HUES6 (cell line): Measurements from ENCODE around the gene POLE4.
A peak's percentile ranks its signal among the peaks of the same experiment; 100 is the strongest.

Experiments
- H3K27ac ChIP-seq: 2 replicates; pipeline ENCODE4 v1.7.0; 2013; ENCODE audit warnings: low read depth, mild to moderate bottlenecking, low read length, inconsistent platforms
- H3K27me3 ChIP-seq: 2 replicates; pipeline ENCODE4 v1.6.1; 2013; ENCODE audit warnings: low read length; ENCODE audit not compliant: control insufficient read depth, insufficient read depth
- H3K36me3 ChIP-seq: 2 replicates; pipeline ENCODE4 v1.6.1; 2013; ENCODE audit warnings: low read length; ENCODE audit not compliant: control insufficient read depth, insufficient read depth
- H3K4me1 ChIP-seq: 2 replicates; pipeline ENCODE4 v1.6.1; 2013; ENCODE audit warnings: low read length; ENCODE audit not compliant: control insufficient read depth, insufficient read depth
- H3K4me3 ChIP-seq: 2 replicates; pipeline ENCODE4 v1.5.1; 2013; ENCODE audit warnings: low read depth, low read length
- H3K9ac ChIP-seq: one replicate; pipeline ENCODE4 v1.6.1; 2013; ENCODE audit warnings: mild to moderate bottlenecking, low read length
- H3K9me3 ChIP-seq: 2 replicates; pipeline ENCODE4 v1.6.1; 2013; ENCODE audit warnings: low read depth, low read length; ENCODE audit not compliant: control insufficient read depth, insufficient read depth

Gene POLE4

DNA sequence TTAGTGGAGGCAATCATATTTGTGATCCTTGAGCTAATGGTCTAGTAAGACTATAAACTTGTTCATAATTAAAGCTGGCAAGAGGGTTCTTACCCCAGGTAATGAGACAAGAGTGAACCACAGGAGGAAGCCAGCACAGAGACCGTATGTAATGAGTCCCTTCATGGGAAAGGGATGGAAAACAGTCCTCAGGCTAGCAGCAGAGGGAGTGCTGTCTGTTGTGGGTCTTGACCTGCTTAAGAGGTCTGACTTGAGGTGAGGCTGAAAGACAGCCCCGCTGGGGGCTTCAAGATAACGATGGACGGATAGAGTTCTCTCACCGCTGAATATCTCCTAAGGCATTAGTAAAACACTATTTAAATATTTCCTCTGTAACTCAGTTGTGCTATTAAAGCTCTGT is 16.2 kb upstream of the POLE4 start:
- Histone ChIP-seq H3K9me3 (no peaks in the 10 kb centered on the region), H3K9ac (no peak overlapping the region), H3K27ac (no peak overlapping the region), H3K4me3 (no peak overlapping the region), H3K36me3 (no peaks in the 10 kb centered on the region), H3K27me3 (no peaks in the 10 kb centered on the region), H3K4me1 (no peaks in the 10 kb centered on the region)

DNA sequence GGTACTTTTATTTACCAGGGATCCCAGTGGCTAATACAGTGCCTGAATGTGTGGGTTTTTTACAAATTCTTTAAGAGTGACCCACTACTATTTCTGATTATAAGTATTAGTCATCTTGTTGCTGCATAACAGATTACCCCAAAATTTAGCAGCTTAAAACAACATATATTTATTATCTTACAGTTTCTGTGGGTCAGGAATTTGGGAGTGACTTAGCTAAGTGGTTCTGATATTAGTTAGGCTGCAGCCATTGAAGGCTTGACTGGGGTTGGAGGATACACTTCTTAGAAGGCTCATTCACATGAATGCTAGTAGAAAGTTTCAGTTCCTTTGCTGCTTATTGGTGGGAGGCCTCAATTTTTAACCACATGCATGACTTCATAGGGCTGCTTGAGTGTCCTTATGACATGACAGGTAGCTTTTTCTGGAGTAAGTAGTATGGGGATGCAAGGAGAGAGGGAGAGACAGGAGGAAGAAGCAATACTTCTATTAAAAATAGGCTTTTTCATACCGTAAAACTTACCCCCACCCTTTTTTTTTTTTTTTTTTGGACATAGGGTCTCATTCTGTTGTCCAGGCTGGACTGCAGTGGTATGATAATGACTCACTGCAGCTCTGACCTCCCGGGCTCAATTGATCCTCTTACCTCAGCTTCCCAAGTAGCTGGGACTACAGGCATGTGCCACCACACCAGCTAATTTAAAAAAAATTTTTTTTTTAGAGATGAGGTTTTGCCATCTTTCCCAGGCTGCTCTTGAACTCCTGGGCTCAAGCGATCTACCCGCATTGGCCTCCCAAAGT is 13.3 kb upstream of the POLE4 start:
- H3K27ac ChIP-seq: no peak overlapping the region
- H3K36me3 ChIP-seq: no peaks in the 10 kb centered on the region
- H3K4me3 ChIP-seq: no peak overlapping the region
- peaks cover 4% of the 10 kb centered on the region; the same call in 1 of the 2 replicates for H3K4me1 ChIP-seq
- no peaks in the 10 kb centered on the region for H3K27me3 ChIP-seq
- H3K9ac ChIP-seq: no peak overlapping the region
- H3K9me3 ChIP-seq: peaks cover 8% of the 10 kb centered on the region; the same call in 1 of the 2 replicates

DNA sequence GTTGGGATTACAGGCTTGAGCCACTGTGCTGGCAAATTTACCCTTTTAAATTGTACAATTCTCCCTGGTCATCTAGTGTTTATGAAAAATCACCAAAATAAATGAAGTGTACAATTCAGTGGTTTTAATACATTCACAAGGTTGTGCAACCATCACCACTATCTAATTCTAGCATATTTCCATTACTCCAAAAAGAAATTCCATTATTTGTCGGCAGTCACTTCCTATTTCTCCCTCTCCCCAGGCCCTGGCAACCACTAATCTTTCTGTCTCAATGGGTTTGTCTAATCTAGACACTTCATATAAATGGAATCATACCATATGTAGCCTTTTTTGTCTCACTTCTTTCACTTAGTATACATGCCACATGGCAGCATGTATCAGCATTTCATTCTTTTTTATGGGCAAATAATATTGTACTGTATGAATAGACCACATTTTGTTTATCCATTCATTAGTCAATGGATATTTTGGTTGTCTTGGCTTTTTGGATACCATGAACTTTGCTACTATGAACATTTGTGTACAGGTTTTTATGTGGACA is 12.6 kb upstream of the POLE4 start:
- H3K4me1 ChIP-seq: peaks cover 4% of the 10 kb centered on the region; the same call in 1 of the 2 replicates

DNA sequence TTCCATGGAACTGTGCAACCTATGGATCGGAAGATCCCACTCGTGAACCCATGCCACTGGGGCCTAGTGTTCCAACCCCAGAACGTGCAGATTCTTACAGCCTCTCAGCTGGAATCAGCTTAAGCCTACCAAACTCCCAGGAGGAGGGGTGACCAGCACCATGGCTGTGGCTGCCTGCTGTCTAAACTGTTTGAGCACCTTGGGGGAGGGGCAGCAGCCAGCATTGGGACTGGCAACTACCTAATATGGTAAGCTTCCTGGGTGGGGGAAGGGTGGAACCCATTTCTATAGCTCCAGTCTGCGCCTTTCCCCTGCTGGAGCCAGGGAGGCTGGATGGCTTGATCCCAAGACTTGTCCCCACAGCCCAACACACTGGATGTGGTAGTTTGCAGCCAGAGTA is 10.7 kb upstream of the POLE4 start:
- no peaks in the 10 kb centered on the region for H3K27me3 ChIP-seq
- peaks cover 4% of the 10 kb centered on the region; the same call in 1 of the 2 replicates for H3K4me1 ChIP-seq
- no peaks in the 10 kb centered on the region for H3K36me3 ChIP-seq
- no peak overlapping the region for H3K9ac ChIP-seq
- H3K27ac ChIP-seq: no peak overlapping the region
- H3K4me3 ChIP-seq: 0 out of 2 replicates have a peak overlapping the region, but pooled peaks have one; percentile 11
- H3K9me3 ChIP-seq: peaks cover 17% of the 10 kb centered on the region

More for the DNA sequence above, 12.6 kb upstream of the POLE4 start:
- H3K36me3 ChIP-seq: no peaks in the 10 kb centered on the region
- H3K27ac ChIP-seq: no peak overlapping the region
- H3K9me3 ChIP-seq: peaks cover 9% of the 10 kb centered on the region; the same call in 1 of the 2 replicates
- no peak overlapping the region for H3K4me3 ChIP-seq
- H3K9ac ChIP-seq: no peak overlapping the region
- no peaks in the 10 kb centered on the region for H3K27me3 ChIP-seq

DNA sequence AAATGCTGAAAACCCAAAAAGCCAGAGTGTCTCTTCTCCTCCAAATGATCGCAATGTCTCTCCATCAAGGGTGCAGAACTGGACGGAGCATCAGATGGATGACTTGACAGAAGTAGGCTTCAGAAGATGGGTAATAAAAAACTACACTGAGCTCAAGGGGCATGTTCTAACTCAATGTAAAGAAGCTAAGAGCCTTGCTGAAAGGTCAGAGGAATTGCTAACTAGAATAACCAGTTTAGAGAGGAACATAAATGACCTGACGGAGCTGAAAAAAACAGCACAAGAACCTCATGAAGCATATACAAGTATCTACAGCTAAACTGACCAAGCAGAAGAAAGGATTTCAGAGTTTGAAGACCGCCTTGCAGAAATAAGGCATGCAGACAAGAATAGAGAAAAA is 9.7 kb upstream of the POLE4 start:
- no peak overlapping the region for H3K9ac ChIP-seq
- peaks cover 21% of the 10 kb centered on the region for H3K9me3 ChIP-seq
- H3K27ac ChIP-seq: no peak overlapping the region
- no peak overlapping the region for H3K4me3 ChIP-seq
- no peaks in the 10 kb centered on the region for H3K36me3 ChIP-seq
- H3K27me3 ChIP-seq: no peaks in the 10 kb centered on the region
- H3K4me1 ChIP-seq: peaks cover 4% of the 10 kb centered on the region; the same call in 1 of the 2 replicates

DNA sequence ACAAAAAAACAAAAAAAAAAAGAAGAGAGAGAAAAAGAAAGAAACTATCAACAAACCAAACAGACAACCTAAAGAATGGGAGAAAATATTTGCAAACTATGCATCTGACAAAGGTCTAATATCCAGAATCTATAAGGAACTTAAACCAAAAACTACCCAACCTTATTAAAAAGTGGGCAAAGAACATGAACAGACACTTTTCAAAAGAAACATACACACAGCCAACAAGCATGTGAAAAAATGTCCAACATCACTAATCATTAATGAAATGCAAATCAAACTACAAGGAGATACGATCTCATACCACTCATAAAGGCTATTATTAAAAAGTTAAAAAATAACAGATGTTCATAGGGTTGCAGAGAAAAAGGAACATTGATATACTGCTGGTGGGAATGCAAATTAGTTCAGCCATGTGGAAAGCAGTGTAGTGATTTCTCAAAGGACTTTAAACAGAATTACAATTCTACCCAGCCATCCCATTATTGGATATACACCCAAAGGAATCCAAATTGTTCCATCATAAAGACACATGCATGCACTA is 7.2 kb upstream of the POLE4 start:
- H3K27ac ChIP-seq: no peak overlapping the region
- no peak overlapping the region for H3K4me3 ChIP-seq
- H3K4me1 ChIP-seq: peaks cover 4% of the 10 kb centered on the region; the same call in 1 of the 2 replicates
- no peaks in the 10 kb centered on the region for H3K36me3 ChIP-seq
- H3K27me3 ChIP-seq: no peaks in the 10 kb centered on the region; the same call in 1 of the 2 replicates
- H3K9ac ChIP-seq: no peak overlapping the region
- H3K9me3 ChIP-seq: peaks cover 21% of the 10 kb centered on the region

DNA sequence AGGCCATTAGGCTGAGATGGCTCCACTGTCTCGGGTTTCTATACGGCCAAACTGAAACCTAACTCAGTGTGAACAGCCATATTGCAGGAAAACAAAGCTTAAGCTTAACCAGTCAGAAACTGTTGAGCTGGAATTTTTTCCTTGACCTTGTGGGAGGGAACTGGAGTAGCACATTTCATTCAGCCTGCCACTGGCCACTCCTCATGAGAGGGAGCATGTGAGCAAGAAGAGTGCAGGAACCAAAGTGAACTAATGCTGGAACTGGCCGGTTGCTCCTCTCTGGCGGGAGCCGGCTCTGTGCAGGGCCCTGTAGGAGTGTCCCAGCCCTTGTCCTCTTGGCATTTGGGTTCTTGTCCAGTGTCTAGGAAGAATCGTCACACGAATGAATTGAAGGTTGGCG is 5.9 kb upstream of the POLE4 start:
- Histone ChIP-seq H3K4me3 (no peak overlapping the region), H3K27me3 (peaks cover 9% of the 10 kb centered on the region; the same call in 1 of the 2 replicates), H3K36me3 (no peaks in the 10 kb centered on the region), H3K27ac (no peak overlapping the region), H3K9ac (no peak overlapping the region), H3K4me1 (peaks cover 1% of the 10 kb centered on the region; the same call in 1 of the 2 replicates), H3K9me3 (peaks cover 21% of the 10 kb centered on the region)

DNA sequence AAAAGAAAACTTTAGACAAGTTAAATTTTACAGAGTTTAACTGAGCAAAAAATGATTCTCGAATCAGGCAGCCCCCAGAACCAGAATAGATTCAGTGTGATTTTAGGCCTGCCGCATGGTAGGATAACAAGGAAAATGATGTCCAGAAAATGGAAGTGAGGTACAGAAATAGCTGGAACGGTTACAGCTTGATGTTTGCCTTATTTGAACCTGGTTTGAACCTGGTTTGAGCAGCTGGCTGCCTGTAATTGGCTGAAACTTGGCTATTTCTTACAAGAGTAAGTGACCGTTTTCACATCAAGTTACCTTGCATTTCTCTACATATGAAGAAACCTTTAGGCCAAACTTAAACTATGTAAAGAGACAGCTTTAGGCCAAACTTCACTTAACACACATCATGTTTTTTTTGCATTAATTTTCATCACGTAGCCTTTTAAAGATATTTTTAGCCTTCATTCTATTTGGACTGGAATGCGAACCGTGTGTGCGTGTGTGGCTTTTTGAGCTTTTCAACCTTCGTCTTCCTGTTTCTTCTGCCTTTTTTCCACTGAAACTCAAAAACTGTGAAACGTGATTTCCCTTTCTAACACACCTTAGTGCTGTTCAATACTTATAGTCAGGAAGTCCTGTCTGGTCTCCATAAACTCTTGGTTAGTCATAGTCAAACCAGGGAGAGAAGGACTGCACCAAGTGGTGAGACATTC is 4.5 kb upstream of the POLE4 start:
- H3K4me3 ChIP-seq: no peak overlapping the region
- peaks cover 16% of the 10 kb centered on the region for H3K27me3 ChIP-seq
- H3K4me1 ChIP-seq: no peaks in the 10 kb centered on the region
- no peaks in the 10 kb centered on the region for H3K36me3 ChIP-seq
- no peak overlapping the region for H3K9ac ChIP-seq
- H3K9me3 ChIP-seq: peaks cover 16% of the 10 kb centered on the region
- H3K27ac ChIP-seq: no peak overlapping the region

DNA sequence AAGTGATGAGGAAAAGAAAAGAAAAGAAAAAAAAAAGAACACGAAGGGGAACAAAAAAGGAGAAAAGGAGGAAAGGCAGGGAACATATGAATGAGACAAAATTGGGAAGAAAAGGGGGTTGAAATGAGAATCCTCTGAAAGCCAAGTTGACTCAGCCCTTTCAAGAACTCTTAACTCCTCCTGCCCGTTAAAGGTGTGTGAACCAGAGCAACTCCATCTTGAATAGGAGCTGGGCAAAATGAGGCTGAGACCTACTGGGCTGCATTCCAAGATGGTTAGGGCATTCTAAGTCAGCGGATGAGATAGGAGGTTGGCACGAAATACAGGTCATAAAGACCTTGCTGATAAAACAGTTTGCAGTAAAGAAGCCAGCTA is 4.0 kb upstream of the POLE4 start:
- H3K4me1 ChIP-seq: no peaks in the 10 kb centered on the region
- no peaks in the 10 kb centered on the region; the same call in 1 of the 2 replicates for H3K36me3 ChIP-seq
- H3K27ac ChIP-seq: no peak overlapping the region
- no peak overlapping the region for H3K4me3 ChIP-seq
- peaks cover 20% of the 10 kb centered on the region for H3K9me3 ChIP-seq
- H3K9ac ChIP-seq: no peak overlapping the region
- peaks cover 16% of the 10 kb centered on the region for H3K27me3 ChIP-seq

DNA sequence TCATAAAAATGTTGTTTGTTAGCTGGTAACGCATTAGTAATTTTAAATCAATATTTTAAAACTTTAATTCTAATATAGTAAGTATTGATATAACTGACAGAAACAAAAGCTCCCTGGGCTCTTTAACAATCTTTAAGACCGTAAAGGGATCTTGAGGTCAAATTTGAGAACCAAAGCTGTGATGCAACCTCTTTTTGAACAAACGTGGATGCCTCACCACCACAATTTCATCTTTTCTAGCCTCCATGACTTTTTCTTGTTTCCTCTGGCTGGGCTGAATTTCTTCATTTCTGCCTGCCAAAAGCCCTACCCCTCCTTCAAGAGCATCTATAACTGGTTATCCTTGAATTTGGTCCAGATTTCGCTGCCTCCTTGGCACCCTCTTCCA is 563 bp upstream of the POLE4 start:
- peak overlapping the region; percentile 87 for H3K4me3 ChIP-seq
- peak overlapping the region; percentile 97 for H3K9ac ChIP-seq
- H3K36me3 ChIP-seq: peaks cover 9% of the 10 kb centered on the region; the same call in 1 of the 2 replicates
- no peaks in the 10 kb centered on the region for H3K4me1 ChIP-seq
- peaks cover 16% of the 10 kb centered on the region for H3K27me3 ChIP-seq
- peaks cover 15% of the 10 kb centered on the region for H3K9me3 ChIP-seq
- no peak overlapping the region for H3K27ac ChIP-seq
